KG1 (cell line): Measurements from ENCODE around the gene NAA20.

ENCODE experiments used
- DNase-seq: peaks from one replicate; lab custom pipeline; 2025; lab: John Stamatoyannopoulos, UW

NAA20 gene

GRCh38 chr20:20076297-20077065 is 59.3 kb downstream of the NAA20 start:
- no peak for DNase-seq

GRCh38 chr20:20078041-20078440 is 60.9 kb downstream of the NAA20 start:
- no peak for DNase-seq

- DNase-seq: no peak
Measured at GRCh38 chr20:20079102-20079784, 62.1 kb downstream of the NAA20 start.
